HL-60 (cell line): ENCODE results near the gene KAZN.

ENCODE experiments used
- DNase-seq, 2 experiments: peaks; one replicate each; pipeline ENCODE4 v3.0.0-alpha.2; 2010 to 2020; ENCODE audit warnings: low read depth in 1 of 2, low spot score in 1 of 2
- H3K27ac ChIP-seq: fragments of 250-450 bp; sonication (Bioruptor Pico); replicated peaks from 2 replicates; pipeline ENCODE4 v1.5.1; 2020; ENCODE audit warnings: mild to moderate bottlenecking, moderate library complexity
- H3K27me3 ChIP-seq: fragments of 250-450 bp; sonication (Bioruptor Pico); 2 replicates; pipeline ENCODE4 v1.5.1; 2021; ENCODE audit warnings: mild to moderate bottlenecking, moderate library complexity; ENCODE audit not compliant: insufficient read depth, poor library complexity, severe bottlenecking
- H3K4me3 ChIP-seq: replicated peaks from 2 replicates; pipeline ENCODE4 v1.5.1; 2011; ENCODE audit warnings: mild to moderate bottlenecking, control low read depth, low read length; ENCODE audit not compliant: insufficient read depth
- CTCF ChIP-seq: IDR thresholded peaks from one replicate; pipeline ENCODE4 v1.5.1; 2011; ENCODE audit warnings: low read length, control low read depth, inconsistent platforms; ENCODE audit not compliant: insufficient read depth
- GABPA ChIP-seq: IDR thresholded peaks from 2 replicates; pipeline ENCODE4 v1.6.1; 2012; ENCODE audit warnings: low read depth
- POLR2AphosphoS5 ChIP-seq: IDR thresholded peaks from 2 replicates; pipeline ENCODE4 v1.6.1; 2012; ENCODE audit warnings: low read depth
- REST ChIP-seq: IDR thresholded peaks from 2 replicates; pipeline ENCODE4 v1.6.1; 2012; ENCODE audit warnings: low read depth; ENCODE audit not compliant: insufficient replicate concordance
- SPI1 ChIP-seq: IDR thresholded peaks from 2 replicates; pipeline ENCODE4 v1.6.1; 2012; ENCODE audit warnings: low read depth, mild to moderate bottlenecking, borderline replicate concordance

The KAZN gene

GRCh38 chr1:14698314-14698713 is 99.8 kb downstream of the KAZN start:
- H3K27ac ChIP-seq = no peak overlapping the region
- H3K27me3 ChIP-seq = no peaks in the 10 kb centered on the region
- no peak overlapping the region for H3K4me3 ChIP-seq
- TF ChIP-seq CTCF = no peak
- TF ChIP-seq REST = no peak
- no peak for TF ChIP-seq GABPA
- TF ChIP-seq POLR2AphosphoS5 = no peak
- TF ChIP-seq SPI1 = no peak
- no peak for DNase-seq

- DNase-seq = no peak
- no peaks in the 10 kb centered on the region for H3K27me3 ChIP-seq
- no peak overlapping the region for H3K4me3 ChIP-seq
- no peak overlapping the region for H3K27ac ChIP-seq
- no peak for TF ChIP-seq GABPA
- TF ChIP-seq SPI1 = no peak
- TF ChIP-seq REST = no peak
- TF ChIP-seq POLR2AphosphoS5 = no peak
- TF ChIP-seq CTCF = no peak
Measured at GRCh38 chr1:14699620-14700019, 101.1 kb downstream of the KAZN start.

- H3K27me3 ChIP-seq = no peaks in the 10 kb centered on the region
- no peak for DNase-seq
- TF ChIP-seq GABPA = no peak
- no peak for TF ChIP-seq REST
- TF ChIP-seq POLR2AphosphoS5 = no peak
- TF ChIP-seq SPI1 = no peak
- no peak for TF ChIP-seq CTCF
- no peak overlapping the region for H3K4me3 ChIP-seq
- no peak overlapping the region for H3K27ac ChIP-seq
Measured at GRCh38 chr1:14704846-14705245, 106.4 kb downstream of the KAZN start.
